ENCODE measurements around the gene ADGRG6.

GRCh38 chr6:142376115-142376514 is 74.3 kb downstream of the ADGRG6 start:
- TF ChIP-seq CHD1 (IDR thresholded peaks at IDR 0.05; ENCODE audit: low read depth, low read length), result no peak
- TF ChIP-seq CTCF (IDR thresholded peaks at IDR 0.05; ENCODE audit: control extremely low read depth in 1 of 3, insufficient read depth in 1 of 3, low read depth in 1 of 3, low read length in 3 of 3), result no peak
- no peak for TF ChIP-seq RFX5 (IDR thresholded peaks at IDR 0.05; ENCODE audit: borderline replicate concordance, low read depth, low read length)
- TF ChIP-seq, protein P1, sequence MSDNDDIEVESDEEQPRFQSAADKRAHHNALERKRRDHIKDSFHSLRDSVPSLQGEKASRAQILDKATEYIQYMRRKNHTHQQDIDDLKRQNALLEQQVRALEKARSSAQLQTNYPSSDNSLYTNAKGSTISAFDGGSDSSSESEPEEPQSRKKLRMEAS (IDR thresholded peaks at IDR 0.05), result no peak
- no peak for TF ChIP-seq EZH2 (IDR thresholded peaks at IDR 0.05; ENCODE audit: low read depth, low read length, severe bottlenecking)
- no peak for TF ChIP-seq SUZ12 (IDR thresholded peaks at IDR 0.05; ENCODE audit: low read length)
- TF ChIP-seq CREB1 (IDR thresholded peaks at IDR 0.05), result no peak

Data from H1 (cell line).